ENCODE results near the gene B3GNT7.

Gene B3GNT7

GRCh38 chr2:231450548-231450989, 55.1 kb downstream of the B3GNT7 start:
- Histone ChIP-seq H3K4me3 (ENCODE audit: low read length) (no peak overlapping the region), H3K4me1 (ENCODE audit: control insufficient read depth, low read length) (no peaks in the 10 kb centered on the region), H3K79me2 (ENCODE audit: control insufficient read depth, low read length) (no peaks in the 10 kb centered on the region), H3K27ac (ENCODE audit: low read depth, low read length) (no peak overlapping the region), H3K9me3 (ENCODE audit: control insufficient read depth, insufficient read depth, low read length) (no peaks in the 10 kb centered on the region), H3K9me2 (replicated peaks; ENCODE audit: control insufficient read depth, low read length) (no peaks in the 10 kb centered on the region), H3F3A (ENCODE audit: control insufficient read depth, insufficient read depth) (peaks cover 59% of the 10 kb centered on the region), H4K20me1 (ENCODE audit: control insufficient read depth, insufficient read depth, low read depth, low read length) (no peaks in the 10 kb centered on the region), H3K27me3 (ENCODE audit: control insufficient read depth, low read length) (no peaks in the 10 kb centered on the region), H3K4me2 (ENCODE audit: low read length) (no peak overlapping the region), H3K36me3 (ENCODE audit: control insufficient read depth, low read length) (peaks cover 42% of the 10 kb centered on the region)
- TF ChIP-seq EZH2phosphoT487 (IDR thresholded peaks at IDR 0.05; ENCODE audit: borderline replicate concordance, low read length) (no peak), CTCF (IDR thresholded peaks at IDR 0.05; ENCODE audit: low read depth, low read length, poor library complexity, severe bottlenecking) (no peak)
